ENCODE measurements around the gene PGAM2.
A peak's percentile ranks its signal among the peaks of the same experiment; 100 is the strongest.
"Not testable (repeated sequence)": the region's sequence is repeated elsewhere in the genome, so short reads cannot be mapped to it uniquely, and the experiment has no call there.

PGAM2 gene

GRCh38 chr7:44022796-44023467 lies 42.4 kb downstream of the PGAM2 start:
- DNase-seq (ENCODE audit: low read depth); H3K4me3 ChIP-seq (ENCODE audit: low read length): not testable (repeated sequence)

GRCh38 chr7:44022069-44022468 lies 43.3 kb downstream of the PGAM2 start:
- H3K4me3 ChIP-seq (ENCODE audit: low read length); DNase-seq (ENCODE audit: low read depth): not testable (repeated sequence)

GRCh38 chr7:44019825-44020224 lies 45.5 kb downstream of the PGAM2 start:
- not testable (repeated sequence) for DNase-seq (ENCODE audit: low read depth); H3K4me3 ChIP-seq (ENCODE audit: low read length)

GRCh38 chr7:44018857-44019807 lies 46.2 kb downstream of the PGAM2 start:
- TF ChIP-seq CTCF (conservative IDR thresholded peaks at IDR 0.05; ENCODE audit: low read depth, low read length) = peak; percentile 47
- H3K4me3 ChIP-seq (ENCODE audit: low read length) = peak overlapping the region; percentile 72
- DNase-seq (ENCODE audit: low read depth) = peak; percentile 78

- H3K4me3 ChIP-seq (ENCODE audit: low read length); DNase-seq (ENCODE audit: low read depth): not testable (repeated sequence)
Observed at GRCh38 chr7:44015090-44015489, 50.3 kb downstream of the PGAM2 start.

All from retinal pigment epithelial cell (primary cell).